Brain microvascular endothelial cell (primary cell): Measurements from ENCODE around the gene IKZF4.
A peak's percentile ranks its signal among the peaks of the same experiment; 100 is the strongest.

Experiments
- DNase-seq: peaks from one replicate; pipeline ENCODE4 v3.0.0-alpha.2; 2020
- H3K27ac ChIP-seq: fragments of 250-450 bp; sonication (Bioruptor Pico); 2 replicates; pipeline ENCODE4 v1.5.1; 2020; ENCODE audit warnings: mild to moderate bottlenecking, moderate library complexity
- H3K27me3 ChIP-seq: fragments of 250-450 bp; sonication (Bioruptor Pico); replicated peaks from 2 replicates; pipeline ENCODE4 v1.5.1; 2020; ENCODE audit warnings: mild to moderate bottlenecking
- H3K36me3 ChIP-seq: fragments of 250-450 bp; sonication (Bioruptor Pico); replicated peaks from 2 replicates; pipeline ENCODE4 v1.5.1; 2020; ENCODE audit warnings: mild to moderate bottlenecking
- H3K4me3 ChIP-seq: 2 replicates; pipeline ENCODE4 v1.5.1; 2011; ENCODE audit warnings: low read depth, mild to moderate bottlenecking, control low read depth, low read length, moderate library complexity
- CTCF ChIP-seq: IDR thresholded peaks from 2 replicates; pipeline ENCODE4 v1.5.1; 2011; ENCODE audit warnings: low read depth, mild to moderate bottlenecking, moderate library complexity, low read length, control low read depth, inconsistent platforms; ENCODE audit errors: missing control alignments
- in situ Hi-C: cut with HindIII; loops from 2 replicates; pipeline ENCODE4 v1.10.0; 2017; ENCODE audit warnings: low sequenced_read_pairs, low pct_ligation_motif_present

Gene IKZF4

GRCh38 chr12:56020423-56021184 is at the start of gene IKZF4:
Gene IKZF4, plus strand, starts transcription at chr12:56021043. Its CDS starts 451 bp downstream, at chr12:56021494.
- TF ChIP-seq CTCF, result no peak
- H3K4me3 ChIP-seq, result peak within 1 kb of the TSS; percentile 49
- H3K27ac ChIP-seq, result no peak within 1 kb of the TSS
- no peaks in the 10 kb centered on the region for H3K27me3 ChIP-seq
- DNase-seq, result no peak
- in situ Hi-C loops, result no loop called here
- H3K36me3 ChIP-seq, result no peaks in the 10 kb centered on the region

GRCh38 chr12:55972042-55972441 is 48.8 kb upstream of the IKZF4 start:
- H3K27me3 ChIP-seq, result no peaks in the 10 kb centered on the region
- in situ Hi-C loops, result no loop called here
- H3K36me3 ChIP-seq, result no peaks in the 10 kb centered on the region
- peak; percentile 46 for DNase-seq
- no peak for TF ChIP-seq CTCF
- H3K4me3 ChIP-seq, result no peak overlapping the region
- H3K27ac ChIP-seq, result peak overlapping the region; percentile 92

- Histone ChIP-seq H3K4me3 (peak overlapping the region; percentile 66), H3K36me3 (no peaks in the 10 kb centered on the region), H3K27ac (peak overlapping the region; percentile 92), H3K27me3 (no peaks in the 10 kb centered on the region)
- in situ Hi-C loops, result no loop called here
- DNase-seq, result no peak
- no peak for TF ChIP-seq CTCF
Observed at GRCh38 chr12:55972456-55972855, 48.4 kb upstream of the IKZF4 start.

GRCh38 chr12:55972911-55973598 is 47.8 kb upstream of the IKZF4 start:
- H3K27me3 ChIP-seq, result no peaks in the 10 kb centered on the region
- no peak for TF ChIP-seq CTCF
- peak; percentile 46 for DNase-seq
- peak overlapping the region; percentile 66 for H3K4me3 ChIP-seq
- peak overlapping the region; percentile 92 for H3K27ac ChIP-seq
- H3K36me3 ChIP-seq, result no peaks in the 10 kb centered on the region
- in situ Hi-C loops, result no loop called here

GRCh38 chr12:55973599-55974307 is 47.1 kb upstream of the IKZF4 start, which contains the start of gene RAB5B:
Gene RAB5B, plus strand, starts transcription at chr12:55974078. Its CDS starts 12,883 bp downstream, at chr12:55986961.
- peak; percentile 100 for DNase-seq
- Histone ChIP-seq H3K36me3 (no peaks in the 10 kb centered on the region), H3K4me3 (peak within 1 kb of the TSS; percentile 95), H3K27ac (peak within 1 kb of the TSS; percentile 92), H3K27me3 (no peaks in the 10 kb centered on the region)
- TF ChIP-seq CTCF, result no peak
- in situ Hi-C loops, result no loop called here
